Suprapubic skin (tissue), 4 donors: Measurements from ENCODE around the gene TMEM132D.

Experiments used
- CTCF ChIP-seq, 2 donors: fragments of 200-600 bp in 1 of 2; fragments of 450-650 bp in 1 of 2; sonication (generic) in 1 of 2; IDR thresholded peaks; one replicate each; pipeline ENCODE4 v1.5.1; 2016 to 2019; ENCODE audit warnings: antibody characterized with exemption in 2 of 2, mild to moderate bottlenecking in 1 of 2, moderate library complexity in 1 of 2
- POLR2A ChIP-seq, 2 donors: fragments of 450-650 bp; IDR thresholded peaks; one replicate each; pipeline ENCODE4 v1.6.1; 2017; ENCODE audit warnings: antibody characterized with exemption in 2 of 2, mild to moderate bottlenecking in 2 of 2, moderate library complexity in 2 of 2
- POLR2AphosphoS5 ChIP-seq, 3 donors: sonication (generic); formaldehyde crosslinking; IDR thresholded peaks; one replicate each; pipeline ENCODE4 v1.6.1; 2017; ENCODE audit warnings: antibody characterized with exemption in 3 of 3

DNA sequence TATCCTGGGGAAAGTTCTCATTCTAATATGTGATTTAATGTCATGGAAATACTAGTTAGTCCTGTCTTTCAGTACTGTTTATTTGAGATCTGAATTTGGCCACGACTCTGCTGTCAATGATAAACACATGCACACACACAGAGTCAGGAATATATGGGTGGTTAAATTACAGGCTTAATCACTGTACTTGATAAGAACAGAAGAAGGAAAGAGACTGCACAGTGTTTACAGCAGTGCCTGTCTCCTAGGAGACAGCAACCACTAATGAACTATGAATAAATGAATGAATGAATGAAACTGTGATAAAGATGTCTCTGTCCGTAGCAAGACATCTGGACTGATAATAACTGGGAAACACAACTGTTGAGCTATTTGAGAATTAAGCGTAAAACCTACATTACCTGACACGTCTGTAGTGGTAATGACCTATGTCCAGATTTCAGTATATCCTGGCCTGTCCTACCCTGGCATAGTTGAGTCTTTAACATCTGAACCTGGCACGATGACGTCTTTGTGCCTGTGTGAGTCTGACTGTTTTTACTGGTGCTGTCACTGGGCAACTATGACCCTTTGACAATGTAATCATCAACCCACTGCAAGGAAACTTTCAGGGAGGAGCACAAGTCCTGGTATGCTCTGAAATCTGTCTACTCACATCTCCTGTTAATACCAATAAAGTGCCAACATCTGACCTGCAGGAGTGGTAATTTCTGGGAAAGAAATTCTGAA lies 524.6 kb downstream of the TMEM132D start:
- TF ChIP-seq POLR2A (IDR thresholded peaks at IDR 0.05) (no peak), CTCF (IDR thresholded peaks at IDR 0.05) (no peak), POLR2AphosphoS5 (IDR thresholded peaks at IDR 0.05) (no peak)
